ENCODE measurements around the gene CD38. TPM values are rescaled to one million over a fixed set of nuclear protein-coding genes. Genes with fewer than 3 reads are reported as not detected.

CD38 gene
- total RNA-seq, 1 donor from 2014 or later = 0.64 TPM

DNA sequence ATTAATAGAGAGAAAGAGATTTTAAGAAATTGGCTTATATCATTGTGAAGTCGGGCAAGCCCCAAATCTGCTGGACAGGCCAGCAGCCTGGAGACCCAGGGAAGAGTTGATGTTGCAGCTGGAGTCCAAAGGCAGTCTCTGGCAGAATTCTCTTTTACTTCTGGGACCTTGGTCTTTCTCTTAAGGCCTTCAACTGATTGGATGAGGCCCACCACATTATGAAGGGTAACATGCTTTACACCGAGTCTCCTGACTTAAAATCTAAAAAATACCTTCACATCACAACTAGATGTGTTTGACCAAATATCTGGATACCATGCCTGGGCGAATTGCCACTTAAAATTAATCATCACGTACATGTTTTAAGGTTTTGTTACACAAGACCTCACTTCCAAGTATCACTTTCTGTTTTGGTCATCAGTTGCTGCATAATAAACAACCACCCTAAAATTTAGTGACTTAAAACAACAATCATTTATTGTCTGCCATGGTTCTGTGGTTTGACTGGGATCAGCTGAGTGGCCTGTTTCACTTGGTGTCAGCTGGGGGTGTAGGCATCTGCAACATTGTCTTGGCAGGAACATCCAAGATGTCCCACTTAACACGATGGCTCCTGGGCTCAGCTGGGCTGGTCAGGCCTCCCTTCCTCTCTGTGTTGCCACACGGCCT, 3.4 kb downstream of the CD38 start:
- peaks cover 8% of the 10 kb centered on the region for H3K9me3 Mint-ChIP-seq

GRCh38 chr4:15783676-15784075, 5.5 kb downstream of the CD38 start:
- TF ChIP-seq, protein P1, sequence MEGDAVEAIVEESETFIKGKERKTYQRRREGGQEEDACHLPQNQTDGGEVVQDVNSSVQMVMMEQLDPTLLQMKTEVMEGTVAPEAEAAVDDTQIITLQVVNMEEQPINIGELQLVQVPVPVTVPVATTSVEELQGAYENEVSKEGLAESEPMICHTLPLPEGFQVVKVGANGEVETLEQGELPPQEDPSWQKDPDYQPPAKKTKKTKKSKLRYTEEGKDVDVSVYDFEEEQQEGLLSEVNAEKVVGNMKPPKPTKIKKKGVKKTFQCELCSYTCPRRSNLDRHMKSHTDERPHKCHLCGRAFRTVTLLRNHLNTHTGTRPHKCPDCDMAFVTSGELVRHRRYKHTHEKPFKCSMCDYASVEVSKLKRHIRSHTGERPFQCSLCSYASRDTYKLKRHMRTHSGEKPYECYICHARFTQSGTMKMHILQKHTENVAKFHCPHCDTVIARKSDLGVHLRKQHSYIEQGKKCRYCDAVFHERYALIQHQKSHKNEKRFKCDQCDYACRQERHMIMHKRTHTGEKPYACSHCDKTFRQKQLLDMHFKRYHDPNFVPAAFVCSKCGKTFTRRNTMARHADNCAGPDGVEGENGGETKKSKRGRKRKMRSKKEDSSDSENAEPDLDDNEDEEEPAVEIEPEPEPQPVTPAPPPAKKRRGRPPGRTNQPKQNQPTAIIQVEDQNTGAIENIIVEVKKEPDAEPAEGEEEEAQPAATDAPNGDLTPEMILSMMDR (IDR thresholded peaks at IDR 0.05) = no peak
- no peak for TF ChIP-seq EZH2 (IDR thresholded peaks at IDR 0.05)
- TF ChIP-seq EZH2phosphoT487 (IDR thresholded peaks at IDR 0.05) = no peak

More for the DNA sequence above, 3.4 kb downstream of the CD38 start:
- Mint-ChIP-seq H3K27ac (no peak overlapping the region), H3K27me3 (ENCODE audit: insufficient read depth, low read depth) (peaks cover 29% of the 10 kb centered on the region), H3K4me1 (peaks cover 9% of the 10 kb centered on the region), H3K36me3 (no peaks in the 10 kb centered on the region), H3K4me3 (no peak overlapping the region)
- Histone ChIP-seq H3K4me1 (no peaks in the 10 kb centered on the region), H3K9me3 (ENCODE audit: low read depth) (no peaks in the 10 kb centered on the region), H3K27ac (no peak overlapping the region), H3K36me3 (no peaks in the 10 kb centered on the region), H3K4me3 (no peak overlapping the region), H3K79me2 (ENCODE audit: low read depth) (no peaks in the 10 kb centered on the region), H4K20me1 (ENCODE audit: low read depth) (no peaks in the 10 kb centered on the region), H3K27me3 (peaks cover 50% of the 10 kb centered on the region), H3F3A (ENCODE audit: low read depth) (no peaks in the 10 kb centered on the region), H3K4me2 (no peak overlapping the region), H3K9ac (no peak overlapping the region), H2AFZ (replicated peaks) (no peak overlapping the region)
- no peak for TF ChIP-seq EZH2phosphoT487 (IDR thresholded peaks at IDR 0.05)
- TF ChIP-seq, protein P1 (IDR thresholded peaks at IDR 0.05) = no peak
- no peak for DNase-seq (ENCODE audit: low spot score)

DNA sequence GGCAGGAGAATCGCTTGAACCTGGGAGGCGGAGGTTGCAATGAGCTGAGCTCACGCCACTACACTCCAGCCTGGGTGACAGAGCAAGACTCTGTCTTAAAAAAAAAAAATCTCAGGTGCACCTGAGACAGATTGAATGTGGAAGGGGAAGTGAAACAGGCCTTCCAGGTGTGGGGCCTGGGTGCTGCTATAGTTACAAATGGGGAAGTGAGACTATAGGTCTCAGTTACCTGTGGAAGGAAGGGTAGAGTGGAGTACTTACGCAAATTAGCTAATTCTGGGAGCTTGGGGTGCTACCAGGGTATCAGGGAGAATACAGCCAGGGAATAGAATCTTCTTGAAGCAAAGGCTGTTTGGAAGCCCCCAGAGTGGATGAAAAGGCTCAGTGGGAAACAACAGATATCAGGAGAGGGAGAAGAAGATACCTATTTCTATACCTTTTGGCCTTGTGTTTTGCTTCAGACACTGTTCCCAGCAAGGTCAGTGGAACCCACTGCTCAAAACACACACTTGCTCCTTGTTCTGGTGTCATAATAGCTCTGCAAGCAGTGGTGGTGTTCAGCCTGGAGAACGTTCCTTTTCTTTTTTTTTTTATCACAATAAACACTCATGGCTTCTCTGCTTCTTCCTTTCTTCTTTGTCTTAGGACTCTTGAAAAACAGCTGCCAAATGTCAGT, 7.0 kb downstream of the CD38 start:
- Mint-ChIP-seq H3K4me3 (no peak overlapping the region), H3K9me3 (peaks cover 21% of the 10 kb centered on the region), H3K27ac (no peak overlapping the region), H3K36me3 (no peaks in the 10 kb centered on the region), H3K4me1 (no peaks in the 10 kb centered on the region), H3K27me3 (ENCODE audit: insufficient read depth, low read depth) (peaks cover 13% of the 10 kb centered on the region)
- H3K27me3 ChIP-seq = peaks cover 14% of the 10 kb centered on the region
- H3K9me3 ChIP-seq (ENCODE audit: low read depth) = no peaks in the 10 kb centered on the region
- no peaks in the 10 kb centered on the region for H3K79me2 ChIP-seq (ENCODE audit: low read depth)
- no peak overlapping the region for H3K4me3 ChIP-seq
- TF ChIP-seq, protein P1 (IDR thresholded peaks at IDR 0.05) = no peak
- TF ChIP-seq EZH2 (IDR thresholded peaks at IDR 0.05) = no peak
- TF ChIP-seq EZH2phosphoT487 (IDR thresholded peaks at IDR 0.05) = no peak
- no peaks in the 10 kb centered on the region for H3F3A ChIP-seq (ENCODE audit: low read depth)
- no peak overlapping the region for H3K9ac ChIP-seq
- no peak for DNase-seq (ENCODE audit: low spot score)
- H3K4me2 ChIP-seq = no peak overlapping the region
- H3K27ac ChIP-seq = no peak overlapping the region
- no peaks in the 10 kb centered on the region for H4K20me1 ChIP-seq (ENCODE audit: low read depth)
- no peaks in the 10 kb centered on the region for H3K4me1 ChIP-seq
- no peak overlapping the region for H2AFZ ChIP-seq (replicated peaks)
- no peaks in the 10 kb centered on the region for H3K36me3 ChIP-seq

More at GRCh38 chr4:15783676-15784075, 5.5 kb downstream of the CD38 start:
- no peaks in the 10 kb centered on the region for H3K36me3 ChIP-seq
- H3K9me3 Mint-ChIP-seq = peaks cover 12% of the 10 kb centered on the region
- no peak overlapping the region for H3K4me3 ChIP-seq
- H4K20me1 ChIP-seq (ENCODE audit: low read depth) = no peaks in the 10 kb centered on the region
- H3K4me2 ChIP-seq = no peak overlapping the region
- H3K27ac ChIP-seq = no peak overlapping the region
- no peaks in the 10 kb centered on the region for H3K4me1 ChIP-seq
- H3K27me3 Mint-ChIP-seq (ENCODE audit: insufficient read depth, low read depth) = peaks cover 21% of the 10 kb centered on the region
- no peaks in the 10 kb centered on the region for H3K36me3 Mint-ChIP-seq
- H3K27me3 ChIP-seq = peaks cover 29% of the 10 kb centered on the region
- H2AFZ ChIP-seq (replicated peaks) = no peak overlapping the region
- no peaks in the 10 kb centered on the region for H3F3A ChIP-seq (ENCODE audit: low read depth)
- H3K27ac Mint-ChIP-seq = no peak overlapping the region
- H3K9me3 ChIP-seq (ENCODE audit: low read depth) = no peaks in the 10 kb centered on the region
- H3K4me1 Mint-ChIP-seq = peaks cover 9% of the 10 kb centered on the region
- no peak for DNase-seq (ENCODE audit: low spot score)
- no peaks in the 10 kb centered on the region for H3K79me2 ChIP-seq (ENCODE audit: low read depth)
- no peak overlapping the region for H3K4me3 Mint-ChIP-seq
- H3K9ac ChIP-seq = no peak overlapping the region

Data from neural progenitor cell (in vitro differentiated cells).